Esophagus squamous epithelium (tissue), 5 donors: ENCODE data around the gene WDFY3. TPM values are rescaled to one million over a fixed set of nuclear protein-coding genes. Genes with fewer than 3 reads are reported as not detected.

Experiments
- DNase-seq: peaks from one replicate; lab custom pipeline; 2025; lab: John Stamatoyannopoulos, UW
- H3K27ac ChIP-seq, 4 donors: fragments of 200-600 bp; sonication (generic); one replicate each; pipeline ENCODE4 v1.5.1; 2016 to 2019; ENCODE audit warnings: mild to moderate bottlenecking in 1 of 4
- H3K27me3 ChIP-seq, 4 donors: fragments of 200-600 bp; sonication (generic); 1 replicate in 3 of 4; 2 replicates in 1 of 4; pipeline versions ENCODE4 v1.5.1 to v1.6.0; 2017 to 2021; ENCODE audit warnings: antibody characterized with exemption in 1 of 4
- H3K36me3 ChIP-seq, 3 donors: fragments of 200-600 bp; sonication (generic); one replicate each; pipeline ENCODE4 v1.5.1; 2016 to 2019
- H3K4me1 ChIP-seq, 3 donors: fragments of 200-600 bp; sonication (generic); one replicate each; pipeline ENCODE4 v1.5.1; 2017 to 2019
- H3K4me3 ChIP-seq, 4 donors: fragments of 200-600 bp; sonication (generic); 1 replicate in 3 of 4; 2 replicates in 1 of 4; pipeline ENCODE4 v1.5.1; 2016 to 2019; ENCODE audit warnings: mild to moderate bottlenecking in 2 of 4, moderate library complexity in 1 of 4
- H3K9me3 ChIP-seq, 3 donors: fragments of 200-600 bp; sonication (generic); one replicate each; pipeline ENCODE4 v1.5.1; 2016 to 2019
- CTCF ChIP-seq, 6 experiments: fragments of 450-650 bp in 4 of 6; fragments of 200-600 bp in 2 of 6; sonication (generic) in 2 of 6; IDR thresholded peaks; one replicate each; pipeline ENCODE4 v1.5.1; 2016 to 2019; ENCODE audit warnings: antibody characterized with exemption in 6 of 6, mild to moderate bottlenecking in 4 of 6, moderate library complexity in 4 of 6
- POLR2A ChIP-seq, 4 donors: fragments of 450-650 bp; IDR thresholded peaks; one replicate each; pipeline ENCODE4 v1.6.1; 2017; ENCODE audit warnings: antibody characterized with exemption in 4 of 4, mild to moderate bottlenecking in 4 of 4, moderate library complexity in 3 of 4
- WGBS, 2 donors: methylation state at CpG; one replicate each; pipeline ENCODE4 v1.1.5; 2018; 5-methylcytosine and 5-hydroxymethylcytosine counted together
- intact Hi-C: fragments of 100-400 bp; cut with DNase I; formaldehyde crosslinking; loops from one replicate; pipeline ENCODE4 v1.15.0; 2022
- total RNA-seq, 4 donors: library from RNA; depleted of rRNA; stranded (reverse); fragments of >200 nt; gene quantifications; one replicate each; pipeline ENCODE4 v1.1.0, GENCODE V29; 2016
- donor health status: DM: yes; HTN: yes; CAD: no.

WDFY3 gene
- total RNA-seq, 4 donors from 2014 or later, result 30.9 to 70.0 (median 42.2) TPM

- WGBS, 2 donors, result 68 to 73% methylated on average over 3 of the region's 3 CpGs
- intact Hi-C loops, result no loop called here
These were observed 45.9 kb downstream of the WDFY3 start for GRCh38 chr4:84920617-84921016.

GRCh38 chr4:84917869-84918600 is 48.5 kb downstream of the WDFY3 start:
- Histone ChIP-seq H3K4me1 (peaks cover 0 to 31% (median 0%) of the 10 kb centered on the region in 3 donors), H3K36me3 (peaks cover 0 to 10% (median 0%) of the 10 kb centered on the region in 3 donors), H3K27ac (no peak overlapping the region), H3K27me3 (no peaks in the 10 kb centered on the region), H3K4me3 (no peak overlapping the region), H3K9me3 (no peaks in the 10 kb centered on the region)
- 82 to 88% methylated on average over 3 of the region's 3 CpGs for WGBS, 2 donors
- TF ChIP-seq POLR2A (IDR thresholded peaks at IDR 0.05), result no peak
- intact Hi-C loops, result no loop called here
- DNase-seq, result no peak

More at GRCh38 chr4:84920617-84921016, 45.9 kb downstream of the WDFY3 start:
- TF ChIP-seq POLR2A (IDR thresholded peaks at IDR 0.05) (no peak), CTCF (IDR thresholded peaks at IDR 0.05) (no peak)
- no peak overlapping the region for H3K27ac ChIP-seq
- H3K4me3 ChIP-seq, result no peak overlapping the region
- DNase-seq, result no peak
- H3K4me1 ChIP-seq, result peaks cover 0 to 48% (median 6%) of the 10 kb centered on the region in 3 donors
- H3K27me3 ChIP-seq, result no peaks in the 10 kb centered on the region
- H3K9me3 ChIP-seq, result no peaks in the 10 kb centered on the region
- peaks cover 0 to 10% (median 0%) of the 10 kb centered on the region in 3 donors for H3K36me3 ChIP-seq

GRCh38 chr4:84917086-84917821 is 49.2 kb downstream of the WDFY3 start:
- Histone ChIP-seq H3K27me3 (no peaks in the 10 kb centered on the region), H3K4me1 (peaks cover 0 to 31% (median 0%) of the 10 kb centered on the region in 3 donors), H3K9me3 (no peaks in the 10 kb centered on the region), H3K36me3 (peaks cover 0 to 10% (median 0%) of the 10 kb centered on the region in 3 donors), H3K4me3 (no peak overlapping the region), H3K27ac (no peak overlapping the region)
- DNase-seq, result no peak
- TF ChIP-seq CTCF (IDR thresholded peaks at IDR 0.05) (no peak), POLR2A (IDR thresholded peaks at IDR 0.05) (no peak)
- intact Hi-C loops, result no loop called here
- 81 to 86% methylated on average over 6 of the region's 6 CpGs for WGBS, 2 donors

GRCh38 chr4:84916227-84916626 is 50.3 kb downstream of the WDFY3 start:
- Histone ChIP-seq H3K36me3 (peaks cover 0 to 20% (median 0%) of the 10 kb centered on the region in 3 donors), H3K27ac (no peak overlapping the region), H3K4me1 (peaks cover 0 to 31% (median 0%) of the 10 kb centered on the region in 3 donors), H3K4me3 (no peak overlapping the region), H3K9me3 (no peaks in the 10 kb centered on the region), H3K27me3 (no peaks in the 10 kb centered on the region)
- no peak for DNase-seq
- TF ChIP-seq POLR2A (IDR thresholded peaks at IDR 0.05) (no peak), CTCF (IDR thresholded peaks at IDR 0.05) (no peak)
- 60 to 65% methylated on average over 1 of the region's 1 CpG for WGBS, 2 donors
- intact Hi-C loops, result no loop called here

- Histone ChIP-seq H3K27ac (no peak overlapping the region), H3K4me1 (peaks cover 0 to 25% (median 0%) of the 10 kb centered on the region in 3 donors)
- intact Hi-C loops, result no loop called here
These were observed 51.1 kb downstream of the WDFY3 start for GRCh38 chr4:84915396-84915780.

More at GRCh38 chr4:84915396-84915780, 51.1 kb downstream of the WDFY3 start:
- no peak for DNase-seq
- Histone ChIP-seq H3K36me3 (peaks cover 0 to 24% (median 0%) of the 10 kb centered on the region in 3 donors), H3K4me3 (no peak overlapping the region), H3K9me3 (no peaks in the 10 kb centered on the region), H3K27me3 (no peaks in the 10 kb centered on the region)
- no peak for TF ChIP-seq CTCF (IDR thresholded peaks at IDR 0.05)
- no peak for TF ChIP-seq POLR2A (IDR thresholded peaks at IDR 0.05)
